Upper lobe of right lung (tissue), 1 donor: ENCODE data around the gene TLR3. TPM values are rescaled to one million over a fixed set of nuclear protein-coding genes. Genes with fewer than 3 reads are reported as not detected.
A peak's percentile ranks its signal among the peaks of the same experiment; 100 is the strongest.

Source experiments
- ATAC-seq: fragments of 200-7000 bp; cut with Tn5 transposase; one replicate; pipeline ENCODE4 v1.9.1; 2020; ENCODE audit warnings: mild to moderate bottlenecking, moderate library complexity
- DNase-seq: peaks from one replicate; pipeline ENCODE4 v3.0.0-alpha.2; 2020
- H3K27ac ChIP-seq: fragments of 200-600 bp; one replicate; pipeline ENCODE4 v1.8.0; 2022
- H3K27me3 ChIP-seq: fragments of 200-600 bp; one replicate; pipeline ENCODE4 v1.8.0; 2022; ENCODE audit warnings: mild to moderate bottlenecking
- H3K36me3 ChIP-seq: fragments of 200-600 bp; one replicate; pipeline ENCODE4 v1.8.0; 2022
- H3K4me1 ChIP-seq: fragments of 200-600 bp; one replicate; pipeline ENCODE4 v1.8.0; 2022
- H3K4me3 ChIP-seq: fragments of 200-600 bp; one replicate; pipeline ENCODE4 v1.8.0; 2022; ENCODE audit warnings: mild to moderate bottlenecking
- H3K9me3 ChIP-seq: fragments of 200-600 bp; one replicate; pipeline ENCODE4 v1.8.0; 2022
- CTCF ChIP-seq: fragments of 200-600 bp; IDR thresholded peaks from one replicate; pipeline ENCODE4 v1.8.0; 2022; ENCODE audit warnings: antibody characterized with exemption
- intact Hi-C: fragments of 100-400 bp; cut with DNase I; formaldehyde crosslinking; loops from one replicate; pipeline ENCODE4 v1.11.0; 2022
- total RNA-seq: library from RNA; stranded (reverse); fragmentation: NEBNext Ultra II Directional; extraction: Animal tissue kit (Norgen Biotek cat#: 25700); gene quantifications from one replicate; pipeline ENCODE4 v1.2.1, GENCODE V29; 2021
- donor health status: DM: no; HTN: yes; CAD: no; lungs with severe emphysema.

TLR3 gene
- total RNA-seq, 1 donor from 2014 or later, result 28.5 TPM

DNA sequence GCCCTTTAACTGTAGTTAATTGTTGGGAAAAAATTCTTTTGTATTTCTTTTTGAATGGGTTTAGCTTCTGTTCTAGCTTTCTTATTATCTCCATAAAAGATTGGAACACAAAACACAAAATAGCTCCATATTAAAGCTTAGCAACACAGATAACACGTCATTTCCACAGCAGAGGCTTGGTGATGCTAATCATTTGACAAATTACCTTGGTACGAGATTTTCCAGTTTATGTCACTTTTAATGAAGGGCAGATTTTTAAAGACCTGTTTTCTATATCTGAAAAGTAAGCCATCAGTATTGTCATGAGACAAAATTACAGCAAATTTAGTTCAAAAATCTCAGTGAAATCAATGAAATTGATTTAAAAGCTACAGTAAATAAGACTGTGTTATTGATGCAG, 63.0 kb downstream of the TLR3 start:
- DNase-seq (no peak), ATAC-seq (no peak)
- no peaks in the 10 kb centered on the region for H3K4me1 ChIP-seq
- no peaks in the 10 kb centered on the region for H3K27me3 ChIP-seq
- no peaks in the 10 kb centered on the region for H3K9me3 ChIP-seq
- no peak for TF ChIP-seq CTCF
- no peak overlapping the region for H3K27ac ChIP-seq
- no peak overlapping the region for H3K4me3 ChIP-seq
- intact Hi-C loops, result no loop called here
- no peaks in the 10 kb centered on the region for H3K36me3 ChIP-seq

DNA sequence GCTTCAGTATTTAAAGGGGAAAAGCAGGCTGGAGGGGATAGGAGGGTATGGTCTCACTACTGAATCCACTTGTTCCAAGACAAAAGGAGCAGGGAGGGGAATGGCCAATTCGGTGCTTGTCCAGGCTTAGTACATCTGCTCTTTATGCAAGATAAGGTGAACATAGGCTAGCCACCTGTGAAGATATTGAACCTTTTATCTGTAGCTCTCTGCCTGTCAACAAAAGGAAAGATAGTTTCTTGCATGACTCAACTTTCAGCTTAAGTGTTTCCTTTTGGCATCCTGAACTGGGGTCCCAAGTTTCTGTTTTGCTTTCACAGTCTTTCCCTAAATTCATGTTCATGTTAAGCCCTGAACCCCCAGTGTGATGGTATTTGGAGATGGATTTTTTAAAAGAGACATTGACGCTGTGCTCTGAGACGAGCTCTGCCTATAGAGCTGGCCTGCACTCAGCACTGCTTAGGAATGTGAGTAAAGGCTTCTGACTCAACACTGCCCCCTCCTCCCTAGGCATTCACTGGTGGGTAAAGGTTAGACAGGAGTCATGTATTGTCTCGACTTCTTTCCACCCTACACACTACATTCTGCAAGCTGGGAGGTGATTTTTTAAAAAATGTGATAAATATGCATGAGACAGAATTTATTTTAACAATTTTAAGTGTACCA, 63.8 kb downstream of the TLR3 start:
- intact Hi-C loops, result no loop called here
- no peaks in the 10 kb centered on the region for H3K9me3 ChIP-seq
- ATAC-seq (peak; percentile 64), DNase-seq (no peak)
- no peak overlapping the region for H3K27ac ChIP-seq
- no peaks in the 10 kb centered on the region for H3K27me3 ChIP-seq
- no peak for TF ChIP-seq CTCF
- H3K36me3 ChIP-seq, result no peaks in the 10 kb centered on the region
- H3K4me3 ChIP-seq, result no peak overlapping the region
- H3K4me1 ChIP-seq, result no peaks in the 10 kb centered on the region

DNA sequence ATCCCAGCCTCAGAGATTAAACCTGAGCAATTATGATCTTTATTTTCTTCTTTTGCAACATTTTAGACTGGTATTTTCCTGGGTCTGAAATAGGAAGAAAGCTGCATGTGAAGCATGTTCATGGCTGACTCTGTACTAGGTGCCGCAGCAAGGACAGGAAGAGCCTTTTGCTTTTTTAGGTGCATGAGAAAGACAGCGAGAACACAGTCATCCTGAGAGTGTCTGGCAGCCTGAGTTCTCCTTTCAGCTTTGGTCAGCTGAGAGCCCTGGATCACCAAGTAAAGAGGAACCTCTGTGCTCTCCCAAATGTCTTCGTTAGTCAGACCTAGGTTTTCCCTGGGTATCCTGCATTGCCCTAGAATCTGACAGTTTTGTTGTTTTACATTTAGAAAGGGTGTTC, 65.3 kb downstream of the TLR3 start:
- Histone ChIP-seq H3K27ac (no peak overlapping the region), H3K36me3 (no peaks in the 10 kb centered on the region), H3K4me1 (no peaks in the 10 kb centered on the region), H3K27me3 (no peaks in the 10 kb centered on the region), H3K9me3 (no peaks in the 10 kb centered on the region), H3K4me3 (no peak overlapping the region)
- ATAC-seq (peak; percentile 74), DNase-seq (no peak)
- TF ChIP-seq CTCF, result no peak
- intact Hi-C loops, result no loop called here

- no peak overlapping the region for H3K27ac ChIP-seq
- no peak overlapping the region for H3K4me3 ChIP-seq
- H3K4me1 ChIP-seq, result no peaks in the 10 kb centered on the region
- intact Hi-C loops, result no loop called here
- no peaks in the 10 kb centered on the region for H3K9me3 ChIP-seq
- no peak for TF ChIP-seq CTCF
- ATAC-seq (no peak), DNase-seq (no peak)
- no peaks in the 10 kb centered on the region for H3K27me3 ChIP-seq
- no peaks in the 10 kb centered on the region for H3K36me3 ChIP-seq
Observed at GRCh38 chr4:186134861-186135260, 65.9 kb downstream of the TLR3 start.

DNA sequence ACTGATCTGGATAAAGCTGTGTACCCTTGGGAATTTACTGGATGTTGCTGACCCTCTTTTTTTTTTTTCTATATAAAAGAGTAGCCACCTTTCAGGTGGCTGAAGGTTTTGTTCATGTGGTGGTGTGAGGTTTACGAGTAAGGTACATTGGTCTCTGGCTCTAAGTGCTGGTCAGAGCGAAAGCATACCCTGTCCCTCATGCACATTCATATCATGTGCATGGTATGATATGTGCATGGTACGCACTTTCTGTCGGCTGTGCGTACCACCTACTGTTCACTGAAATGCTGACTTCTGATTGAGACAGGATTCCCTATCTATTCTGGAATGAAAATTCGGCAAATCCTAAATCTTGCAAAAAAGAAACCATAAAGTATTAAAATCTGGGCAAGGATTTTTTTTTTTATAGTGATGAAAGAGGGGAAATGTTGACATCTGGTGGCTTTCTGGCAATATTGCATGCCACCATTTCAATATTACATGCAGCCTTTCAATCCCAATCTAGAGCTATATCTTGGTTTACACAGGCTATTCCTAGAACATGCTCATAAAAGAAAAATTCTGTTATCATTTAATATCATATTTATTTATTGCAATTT, 68.3 kb downstream of the TLR3 start:
- no peaks in the 10 kb centered on the region for H3K36me3 ChIP-seq
- H3K27ac ChIP-seq, result no peak overlapping the region
- ATAC-seq (peak; percentile 55), DNase-seq (no peak)
- H3K4me3 ChIP-seq, result no peak overlapping the region
- peak; percentile 79 for TF ChIP-seq CTCF
- H3K9me3 ChIP-seq, result no peaks in the 10 kb centered on the region
- H3K27me3 ChIP-seq, result no peaks in the 10 kb centered on the region
- no peaks in the 10 kb centered on the region for H3K4me1 ChIP-seq
- intact Hi-C loops, result no loop called here

Other genes with a start within 250 kb of the TLR3 start
- 16.4 TPM for gene FAM149A, start 35.5 kb downstream of the TLR3 start, total RNA-seq
- 35.4 TPM for gene CYP4V2, start 122.4 kb downstream of the TLR3 start, total RNA-seq
- 1.5 TPM for gene KLKB1, start 158.4 kb downstream of the TLR3 start, total RNA-seq
- gene F11, start 197.0 kb downstream of the TLR3 start, total RNA-seq, result 24.7 TPM